ENCODE results near the gene ATP6V1E1.
"Not testable (repeated sequence)": the region's sequence is repeated elsewhere in the genome, so short reads cannot be mapped to it uniquely, and the experiment has no call there.

Gene ATP6V1E1

GRCh38 chr22:17566776-17567175, 61.8 kb downstream of the ATP6V1E1 start:
- no peak overlapping the region for H3K4me3 ChIP-seq (ENCODE audit: low read depth, low read length)
- TF ChIP-seq MYC (IDR thresholded peaks at IDR 0.05; ENCODE audit: low read depth, low read length) (no peak), POLR2A (IDR thresholded peaks at IDR 0.05; ENCODE audit: extremely low read depth, insufficient read length) (no peak), MAX (IDR thresholded peaks at IDR 0.05; ENCODE audit: low read depth, low read length) (no peak), CTCF (IDR thresholded peaks at IDR 0.05; ENCODE audit: low read depth, low read length) (no peak)
- DNase-seq (ENCODE audit: low read depth): no peak

- not testable (repeated sequence) for H3K4me3 ChIP-seq (ENCODE audit: low read depth, low read length); DNase-seq (ENCODE audit: low read depth)
Observed at GRCh38 chr22:17566016-17566687, 62.4 kb downstream of the ATP6V1E1 start.

GRCh38 chr22:17563936-17564391, 64.6 kb downstream of the ATP6V1E1 start:
- TF ChIP-seq MAX (IDR thresholded peaks at IDR 0.05; ENCODE audit: low read depth, low read length) (no peak), CTCF (IDR thresholded peaks at IDR 0.05; ENCODE audit: low read depth, low read length) (no peak), POLR2A (IDR thresholded peaks at IDR 0.05; ENCODE audit: extremely low read depth, insufficient read length) (no peak), MYC (IDR thresholded peaks at IDR 0.05; ENCODE audit: low read depth, low read length) (no peak)
- H3K4me3 ChIP-seq (ENCODE audit: low read depth, low read length): no peak overlapping the region
- no peak for DNase-seq (ENCODE audit: low read depth)

- TF ChIP-seq MAX (IDR thresholded peaks at IDR 0.05; ENCODE audit: low read depth, low read length): no peak
- TF ChIP-seq POLR2A (IDR thresholded peaks at IDR 0.05; ENCODE audit: extremely low read depth, insufficient read length): no peak
- peak; percentile 61 for TF ChIP-seq MYC (IDR thresholded peaks at IDR 0.05; ENCODE audit: low read depth, low read length)
- peak; percentile 75 for DNase-seq (ENCODE audit: low read depth)
- no peak within 1 kb of the TSS for H3K4me3 ChIP-seq (ENCODE audit: low read depth, low read length)
Observed at GRCh38 chr22:17562906-17563870, 65.4 kb downstream of the ATP6V1E1 start, which contains the start of gene SLC25A18. SLC25A18 (plus strand) TSS chr22:17563498; CDS start chr22:17579945, 16,447 bp downstream.

GRCh38 chr22:17559188-17559587, 69.4 kb downstream of the ATP6V1E1 start:
- no peak for DNase-seq (ENCODE audit: low read depth)
- no peak overlapping the region for H3K4me3 ChIP-seq (ENCODE audit: low read depth, low read length)
- no peak for TF ChIP-seq MAX (IDR thresholded peaks at IDR 0.05; ENCODE audit: low read depth, low read length)
- TF ChIP-seq MYC (IDR thresholded peaks at IDR 0.05; ENCODE audit: low read depth, low read length): no peak
- TF ChIP-seq POLR2A (IDR thresholded peaks at IDR 0.05; ENCODE audit: extremely low read depth, insufficient read length): no peak
- TF ChIP-seq CTCF (IDR thresholded peaks at IDR 0.05; ENCODE audit: low read depth, low read length): no peak

GRCh38 chr22:17554814-17555213, 73.7 kb downstream of the ATP6V1E1 start:
- no peak for TF ChIP-seq CTCF (IDR thresholded peaks at IDR 0.05; ENCODE audit: low read depth, low read length)
- no peak for TF ChIP-seq POLR2A (IDR thresholded peaks at IDR 0.05; ENCODE audit: extremely low read depth, insufficient read length)
- no peak for TF ChIP-seq MAX (IDR thresholded peaks at IDR 0.05; ENCODE audit: low read depth, low read length)
- no peak for TF ChIP-seq MYC (IDR thresholded peaks at IDR 0.05; ENCODE audit: low read depth, low read length)
- no peak for DNase-seq (ENCODE audit: low read depth)
- H3K4me3 ChIP-seq (ENCODE audit: low read depth, low read length): no peak overlapping the region
